HG03460 (cell line): ENCODE results near the gene LGALS8.
"Not testable (repeated sequence)": the region's sequence is repeated elsewhere in the genome, so short reads cannot be mapped to it uniquely, and the experiment has no call there.

Experiments used
- ATAC-seq: cut with Tn5 transposase; IDR thresholded peaks from one replicate; pipeline ENCODE4 v1.9.1; 2021; ENCODE audit not compliant: unreplicated experiment

LGALS8 gene

DNA sequence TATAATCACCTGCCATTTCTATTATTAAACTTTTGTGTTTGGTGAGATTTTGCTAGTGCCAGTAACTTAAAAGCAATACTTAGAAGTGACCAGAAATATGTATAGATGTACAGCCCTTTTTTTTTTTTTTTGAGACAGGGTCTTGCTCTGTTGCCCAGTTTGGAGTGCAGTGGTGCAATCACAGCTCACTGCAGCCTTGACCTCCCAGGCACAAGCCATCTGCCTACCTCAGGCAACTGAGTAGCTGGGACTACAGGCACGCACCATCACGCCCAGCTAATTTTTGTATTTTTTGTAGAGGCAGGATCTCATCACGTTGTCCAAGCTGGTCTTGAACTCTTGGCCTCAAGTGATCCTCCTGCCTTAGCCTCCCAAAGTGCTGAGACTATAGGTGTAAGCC, 56.6 kb downstream of the LGALS8 start:
- not testable (repeated sequence) for ATAC-seq

DNA sequence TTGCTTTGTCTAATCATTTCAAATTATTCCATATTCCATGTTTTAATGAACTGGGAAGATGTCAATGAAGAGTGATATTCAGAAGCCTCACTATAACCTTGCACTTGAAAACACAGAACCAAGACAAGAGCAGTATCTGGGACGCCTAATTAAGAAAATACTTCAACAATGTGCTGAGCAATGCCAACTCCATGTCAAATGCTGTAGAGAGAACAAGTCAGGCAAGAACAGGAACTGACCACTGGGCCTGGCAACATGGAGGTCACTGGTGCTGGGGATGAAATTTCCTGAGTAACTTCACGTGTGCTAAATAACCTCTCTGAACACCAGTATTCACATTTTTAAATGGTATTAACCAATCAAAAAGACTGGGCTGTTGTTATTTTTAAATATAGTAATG, 57.7 kb downstream of the LGALS8 start:
- no peak for ATAC-seq

DNA sequence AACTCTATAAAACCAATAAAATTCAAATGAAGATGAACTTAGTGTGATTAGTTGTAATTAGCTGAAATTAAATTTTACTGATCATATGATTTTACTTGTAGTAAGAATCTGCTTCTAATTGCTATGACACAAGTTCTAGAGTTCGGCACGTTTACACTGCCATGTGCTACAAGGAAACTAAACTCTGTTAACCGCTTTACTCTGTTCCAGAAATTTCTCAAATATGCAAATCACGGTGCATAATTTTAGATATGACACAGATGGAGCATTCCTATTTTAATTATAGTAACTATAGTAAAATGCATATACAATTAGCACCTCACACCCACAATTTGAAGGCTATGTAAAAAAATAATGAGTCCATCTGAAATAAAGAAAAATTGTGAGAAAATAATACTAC, 65.7 kb downstream of the LGALS8 start:
- ATAC-seq: no peak

DNA sequence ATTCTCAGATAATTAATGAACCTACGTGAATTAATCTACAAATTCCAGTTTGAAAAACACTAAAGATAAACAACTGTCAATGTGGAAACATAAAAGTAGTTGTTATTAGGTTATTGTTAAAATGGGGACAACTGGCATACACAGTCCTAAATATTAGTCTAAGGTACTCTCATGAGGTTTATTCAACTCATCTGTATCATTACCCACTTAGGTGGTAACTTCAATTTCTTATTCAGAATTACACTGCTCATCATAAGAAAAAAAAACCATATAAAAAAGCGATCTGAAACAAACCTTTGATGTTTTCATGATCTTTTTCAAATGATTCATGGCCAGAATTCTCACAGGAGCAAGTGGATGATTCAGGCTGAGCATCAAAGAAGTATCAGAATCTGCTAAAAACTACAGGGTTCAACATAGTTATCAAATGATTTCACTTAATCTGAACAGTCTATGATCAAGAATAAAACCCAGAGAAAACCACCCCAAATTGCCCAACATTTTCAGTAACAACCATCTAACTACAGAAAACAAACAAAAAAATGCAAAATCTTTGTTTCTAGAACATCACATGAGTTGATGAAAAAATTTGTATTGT, 66.9 kb downstream of the LGALS8 start:
- ATAC-seq: no peak

DNA sequence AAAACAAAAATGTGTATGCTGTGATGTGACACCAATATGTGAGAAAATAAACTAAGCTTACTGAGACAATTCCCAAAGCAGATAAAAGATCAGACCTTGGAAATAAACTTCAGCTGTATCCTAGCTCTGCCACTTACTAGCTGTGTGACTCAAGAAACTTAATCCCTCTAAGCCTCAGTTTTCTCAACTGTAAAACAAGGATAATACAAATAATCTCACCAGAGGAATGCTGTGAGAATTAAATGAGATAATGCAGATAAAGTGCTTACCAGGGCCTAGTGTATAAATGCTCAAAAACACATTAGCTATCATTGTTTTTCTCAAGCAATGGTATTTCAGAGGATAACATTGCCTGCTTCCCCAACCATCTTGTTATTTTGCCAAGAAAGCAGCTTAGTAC, 78.4 kb downstream of the LGALS8 start:
- ATAC-seq: no peak
